ENCODE measurements around the gene CCDC57.

The CCDC57 gene

DNA sequence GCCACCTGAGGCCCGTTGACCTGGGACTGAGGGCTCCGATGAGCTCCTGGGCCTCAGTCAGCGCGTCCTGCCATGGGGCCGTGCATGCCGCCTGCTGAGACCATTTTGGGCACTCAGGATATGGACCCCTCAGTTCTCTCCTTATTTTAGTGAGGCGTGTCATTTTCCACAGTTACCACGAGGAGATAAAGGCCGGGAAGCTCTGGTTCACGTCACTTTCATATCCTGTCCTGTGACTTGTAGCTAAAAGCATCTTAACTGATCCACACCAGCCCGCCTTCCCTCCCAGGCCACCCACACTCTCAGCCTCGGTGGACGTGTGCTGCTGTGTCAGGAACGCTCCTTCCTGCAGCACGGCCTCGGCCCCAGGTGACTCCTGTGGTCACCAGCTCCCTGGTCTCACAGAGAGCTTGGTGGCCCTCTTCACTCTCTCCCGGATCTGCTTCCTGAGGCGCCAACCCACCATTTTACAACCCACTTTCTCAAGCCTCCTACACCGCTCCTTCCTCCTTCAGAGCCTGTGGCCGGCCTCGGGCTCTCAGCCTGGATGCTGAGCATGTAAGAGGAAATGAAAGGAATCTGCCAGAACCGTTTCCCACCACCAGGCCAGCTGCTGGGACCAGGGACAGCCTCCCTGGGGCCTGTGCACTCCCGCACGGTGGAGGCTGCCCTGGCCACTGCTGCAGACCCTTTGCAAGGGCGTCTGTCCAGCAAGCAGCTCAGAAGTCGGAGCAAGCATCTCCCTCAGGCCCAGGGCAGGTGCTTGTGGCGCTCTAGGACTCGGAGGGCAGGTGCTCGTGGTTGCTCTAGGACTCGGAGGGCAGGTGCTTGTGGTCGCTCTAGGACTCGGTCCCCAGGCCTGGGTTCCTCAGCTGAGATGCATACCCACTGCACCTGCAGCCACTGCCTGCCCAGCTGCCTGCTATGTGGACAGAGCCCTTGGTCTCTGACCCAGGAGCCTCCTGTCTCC, 90.7 kb downstream of the CCDC57 start:
- no peak for DNase-seq (ENCODE audit: low spot score)

DNA sequence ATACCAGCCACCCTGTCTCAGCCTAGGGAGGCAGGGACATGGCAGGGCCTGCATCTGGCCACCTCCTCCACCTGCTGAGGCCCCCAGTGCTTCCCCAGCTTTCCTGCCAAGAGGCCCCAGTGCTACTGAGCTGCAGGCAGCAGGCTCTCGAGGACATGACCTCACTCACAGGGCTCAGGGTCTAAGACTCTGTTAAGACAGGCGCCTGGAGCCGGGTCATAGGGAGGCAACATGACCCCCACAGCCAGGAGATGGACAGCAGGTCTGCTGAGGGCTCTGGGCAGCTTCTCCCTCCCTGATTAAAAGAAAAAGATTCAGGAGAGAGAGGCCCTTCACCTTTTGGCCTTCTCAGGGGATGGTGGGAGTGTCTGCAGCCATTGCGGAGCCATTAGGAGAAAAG, 91.4 kb downstream of the CCDC57 start:
- DNase-seq (ENCODE audit: low spot score) = no peak

DNA sequence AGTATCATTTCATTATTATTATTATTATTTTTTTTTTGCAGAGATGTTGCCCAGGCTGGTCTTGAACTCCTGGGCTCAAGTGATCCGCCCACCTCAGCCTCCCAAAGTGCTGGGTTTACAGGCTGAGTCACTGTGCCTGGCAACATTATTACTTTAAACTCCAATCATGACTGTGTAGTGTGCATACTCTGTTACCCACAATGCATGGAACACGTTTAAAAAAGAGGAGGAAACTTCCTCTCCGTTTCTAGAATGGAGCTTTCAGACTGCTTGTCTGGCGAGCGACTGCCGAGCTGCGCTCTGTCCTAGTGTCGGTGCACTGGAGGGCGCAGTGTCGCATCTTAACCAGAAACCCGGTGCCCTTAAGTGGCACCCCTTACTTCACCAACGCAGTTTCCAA, 92.5 kb downstream of the CCDC57 start:
- no peak for DNase-seq (ENCODE audit: low spot score)

GRCh38 chr17:82118815-82119380, 93.7 kb downstream of the CCDC57 start:
- no peak for DNase-seq (ENCODE audit: low spot score)

DNA sequence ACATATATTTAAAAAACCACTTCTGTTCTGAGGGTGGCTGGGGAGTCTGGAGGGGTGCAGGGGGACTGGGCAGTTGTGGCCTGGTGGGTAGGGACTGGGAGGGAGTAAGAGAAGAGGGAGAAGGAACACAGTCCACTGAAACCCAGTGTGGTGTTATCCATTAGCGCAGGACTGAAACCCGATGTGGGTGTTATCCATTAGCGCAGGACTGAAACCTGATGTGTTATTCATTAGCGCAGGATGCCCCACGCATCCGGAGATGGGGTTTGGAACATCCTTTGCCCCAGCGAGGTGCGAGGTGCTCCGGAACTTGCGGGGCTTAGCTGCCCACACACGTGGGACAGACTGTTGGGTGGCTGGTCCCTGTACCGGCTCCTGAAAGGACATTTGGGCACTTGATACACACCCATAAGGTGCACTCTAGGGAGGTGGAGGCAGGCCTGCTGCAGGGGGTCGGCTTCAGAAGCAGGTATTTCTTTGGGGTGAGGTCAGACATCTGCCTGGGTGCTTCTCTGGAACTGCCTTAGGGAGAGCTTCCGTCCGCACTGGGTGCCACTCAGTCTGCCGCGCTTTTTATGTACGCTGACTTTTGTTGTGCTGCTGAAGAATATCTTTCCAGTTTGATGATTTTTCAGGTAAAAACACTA, 94.4 kb downstream of the CCDC57 start:
- DNase-seq (ENCODE audit: low spot score) = no peak

DNA sequence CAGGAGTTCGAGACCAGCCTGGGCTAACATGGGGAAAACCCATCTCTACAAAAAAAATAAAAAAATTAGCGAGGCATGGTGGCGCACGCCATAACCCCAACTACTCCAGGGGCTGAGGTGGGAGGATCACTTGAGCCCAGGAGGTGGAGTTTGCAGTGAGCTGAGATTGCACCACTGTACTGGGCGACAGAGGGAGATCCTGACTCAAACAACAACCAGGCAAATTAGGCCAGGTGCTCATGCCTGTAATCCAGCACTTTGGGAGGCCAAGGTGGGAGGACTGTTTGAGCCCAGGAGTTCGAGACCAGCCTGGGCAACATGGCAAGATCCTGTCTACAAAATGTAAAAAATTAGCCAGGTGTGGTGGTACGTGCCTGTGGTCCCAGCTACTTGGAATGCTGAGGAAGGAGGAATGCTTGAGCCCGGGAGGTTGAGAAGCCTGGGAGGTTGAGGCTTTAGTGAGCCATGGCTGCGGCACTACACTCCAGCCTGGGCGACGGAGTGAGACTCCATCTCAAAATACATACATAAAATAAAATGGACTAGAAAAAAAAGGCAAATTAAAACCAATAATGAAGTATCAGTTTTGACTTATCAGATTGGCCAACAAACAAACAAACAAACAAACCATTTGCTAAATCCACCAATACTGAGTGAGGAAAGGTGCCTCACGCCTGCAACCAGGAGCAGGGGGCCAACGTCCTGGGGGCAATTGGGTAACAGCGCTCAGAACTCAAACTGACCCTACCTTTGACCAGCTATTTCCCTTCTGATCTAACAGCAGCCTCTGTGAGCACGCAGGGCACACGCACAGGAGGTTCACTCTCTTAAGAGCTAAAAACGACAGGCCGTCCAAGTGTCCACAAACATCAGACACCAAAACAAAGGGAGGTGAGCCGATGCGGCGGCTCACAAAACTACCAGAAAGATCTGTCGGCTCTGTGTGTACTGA, 95.2 kb downstream of the CCDC57 start:
- DNase-seq (ENCODE audit: low spot score) = no peak

DNA sequence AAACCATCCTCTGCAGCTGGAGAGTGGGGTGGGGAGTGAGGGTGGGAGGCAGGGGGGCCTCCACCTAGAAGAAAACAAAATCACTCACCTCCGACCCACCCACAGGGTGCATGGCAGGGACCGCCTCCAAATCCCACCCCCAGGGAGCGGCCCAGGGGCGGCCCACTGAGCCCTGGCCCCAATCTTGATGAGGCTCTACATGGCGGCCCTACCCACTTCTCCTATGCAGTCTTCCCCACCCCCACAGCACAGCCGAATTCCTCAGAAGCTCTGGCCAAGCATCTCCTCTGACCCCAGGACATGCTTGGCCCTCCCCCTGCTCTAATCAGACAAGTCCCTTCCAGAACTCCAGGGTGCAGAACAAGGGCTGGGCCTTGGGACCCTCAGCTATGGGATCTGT, 96.4 kb downstream of the CCDC57 start:
- DNase-seq (ENCODE audit: low spot score) = no peak

- DNase-seq (ENCODE audit: low spot score) = no peak
These were observed 97.8 kb downstream of the CCDC57 start for GRCh38 chr17:82114872-82115271.

- DNase-seq (ENCODE audit: low spot score) = no peak
These were observed 98.2 kb downstream of the CCDC57 start for GRCh38 chr17:82114447-82114846.

- DNase-seq (ENCODE audit: low spot score) = no peak
These were observed 98.7 kb downstream of the CCDC57 start for GRCh38 chr17:82113941-82114340.

DNA sequence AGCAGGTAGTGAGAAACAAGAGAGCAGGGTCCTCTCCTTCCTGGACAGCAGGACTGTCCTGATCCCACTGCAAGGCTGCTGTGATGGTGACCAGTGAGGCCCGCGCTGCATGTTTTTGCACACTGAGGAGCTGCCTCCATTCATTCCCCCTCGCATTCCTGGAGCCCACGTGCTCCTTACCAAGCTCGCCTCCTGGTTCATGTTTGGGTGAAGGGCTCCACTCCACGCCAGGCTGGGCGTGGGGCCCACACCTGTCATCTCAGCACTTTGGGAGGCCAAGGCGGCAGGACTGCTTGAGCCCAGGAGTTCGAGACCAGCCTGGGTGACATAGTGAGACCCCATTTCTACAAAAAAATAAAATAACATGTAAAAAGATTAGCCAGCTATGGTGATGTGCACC, 99.2 kb downstream of the CCDC57 start:
- DNase-seq (ENCODE audit: low spot score) = no peak

GRCh38 chr17:82112914-82113311, 99.7 kb downstream of the CCDC57 start:
- no peak for DNase-seq (ENCODE audit: low spot score)

- DNase-seq (ENCODE audit: low spot score) = no peak
These were observed 100.3 kb downstream of the CCDC57 start for GRCh38 chr17:82112181-82112913.

DNA sequence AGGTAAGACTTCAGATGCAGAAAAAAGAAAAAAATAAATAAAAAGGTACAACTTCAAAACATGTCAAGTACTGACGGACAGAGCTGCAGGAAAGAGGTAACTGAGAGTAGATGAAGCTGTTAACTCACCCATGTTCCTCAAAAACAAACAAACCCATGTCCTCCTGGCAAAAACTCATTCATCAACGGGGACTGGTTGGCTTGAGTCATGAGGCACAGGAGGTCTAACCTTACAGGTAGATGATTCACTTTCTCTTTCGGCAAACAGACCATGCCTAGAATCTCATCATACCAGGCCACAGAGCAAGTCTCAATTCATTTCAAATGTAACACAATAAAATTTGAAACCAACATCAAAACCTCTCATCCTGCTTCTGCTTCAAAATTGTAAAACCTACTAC, 102.3 kb downstream of the CCDC57 start:
- DNase-seq (ENCODE audit: low spot score) = no peak

- DNase-seq (ENCODE audit: low spot score) = no peak
These were observed 103.6 kb downstream of the CCDC57 start for GRCh38 chr17:82108961-82109475.

- DNase-seq (ENCODE audit: low spot score) = no peak
These were observed 104.1 kb downstream of the CCDC57 start for GRCh38 chr17:82108496-82108945.

DNA sequence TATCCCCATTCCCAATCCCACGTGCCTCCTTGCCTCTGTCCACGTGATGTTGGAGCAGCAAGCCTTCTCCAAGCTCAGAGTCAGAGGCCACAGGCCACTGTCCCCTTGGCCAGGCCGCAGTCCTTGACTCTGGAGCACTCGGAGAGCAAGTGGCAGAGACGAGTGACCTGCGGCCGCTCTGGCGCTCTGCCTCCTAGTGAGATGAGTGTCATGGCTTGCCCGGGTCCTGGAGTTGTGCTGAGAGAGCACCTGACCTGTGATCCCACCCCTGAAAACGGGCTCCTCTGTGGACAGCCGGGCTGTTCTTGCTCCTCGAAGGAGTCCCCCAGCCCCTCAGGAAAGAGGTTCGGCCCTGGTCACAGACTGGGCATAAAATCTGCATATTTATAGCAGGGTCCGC, 104.6 kb downstream of the CCDC57 start:
- no peak for DNase-seq (ENCODE audit: low spot score)

DNA sequence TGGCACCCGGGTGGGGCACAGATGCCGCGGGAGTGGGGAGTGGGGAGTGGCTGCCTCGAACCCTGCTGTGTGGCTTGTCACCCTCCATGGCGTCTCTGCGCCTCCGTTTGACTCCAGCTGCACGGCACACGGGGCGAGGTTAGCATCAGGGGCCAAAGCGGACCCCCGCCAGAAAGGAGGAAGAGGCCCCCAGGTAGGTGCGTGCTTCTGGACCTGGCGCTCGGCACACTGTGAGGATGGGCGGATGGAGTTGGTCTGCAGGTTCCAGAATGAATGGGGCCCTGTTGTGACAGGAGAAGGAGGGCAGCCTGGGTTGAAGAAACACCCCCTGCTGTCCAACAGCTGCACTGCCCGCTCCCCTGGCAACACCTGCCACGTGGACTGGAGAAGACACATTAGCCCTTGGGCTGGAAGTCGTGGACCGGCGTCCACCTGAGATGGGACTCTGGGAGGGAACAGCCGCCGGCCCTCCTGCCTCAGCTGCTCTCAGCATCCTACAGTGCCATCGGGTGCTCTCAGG, 105.2 kb downstream of the CCDC57 start:
- no peak for DNase-seq (ENCODE audit: low spot score)

DNA sequence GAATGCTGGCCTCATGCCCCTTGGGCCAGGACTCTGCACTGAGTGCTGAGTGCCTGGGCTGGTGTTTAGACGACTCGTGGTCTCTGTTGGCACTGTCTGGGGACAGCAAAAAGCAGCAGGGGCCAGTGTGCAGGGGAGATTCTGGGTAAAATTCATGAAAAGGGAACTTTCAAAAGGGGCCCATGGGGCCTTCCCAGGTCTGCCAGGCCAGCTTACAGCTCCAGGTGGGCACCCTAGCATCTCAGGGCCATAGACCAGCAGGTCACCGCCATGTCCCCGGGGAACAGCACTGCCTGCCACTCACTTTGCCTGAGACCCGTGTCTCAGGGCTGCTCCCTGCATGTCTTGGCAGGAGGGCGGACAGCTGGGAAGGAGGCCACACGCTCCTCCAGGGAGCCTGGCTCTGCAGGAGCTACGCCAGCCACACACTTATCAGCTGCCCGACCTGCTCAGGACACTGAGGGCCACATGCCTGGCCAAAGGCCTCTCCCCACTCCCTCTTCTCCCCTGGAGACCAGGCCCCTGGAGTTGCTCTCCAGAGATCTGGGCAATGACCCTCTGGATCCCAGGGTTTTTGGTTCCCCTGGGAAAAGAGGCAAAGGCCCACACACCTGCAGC, 105.8 kb downstream of the CCDC57 start:
- no peak for DNase-seq (ENCODE audit: low spot score)
